HepG2 (cell line): Measurements from ENCODE around the gene INAFM1. TPM values are rescaled to one million over a fixed set of nuclear protein-coding genes. Genes with fewer than 3 reads are reported as not detected.

ENCODE experiments used
- CBX5 ChIP-seq: sonication (generic); formaldehyde crosslinking; IDR thresholded peaks from 2 replicates; pipeline ENCODE4 v1.4.0; 2020; ENCODE audit warnings: missing genetic modification reagents, borderline replicate concordance
- FOSL2 ChIP-seq: sonication (generic); formaldehyde crosslinking; IDR thresholded peaks from 2 replicates; pipeline ENCODE4 v1.4.0; 2020; ENCODE audit warnings: missing genetic modification reagents
- HMG20A ChIP-seq: IDR thresholded peaks from 2 replicates; pipeline ENCODE4 v1.6.1; 2016; ENCODE audit warnings: borderline replicate concordance
- MAF1 ChIP-seq: sonication (generic); formaldehyde crosslinking; IDR thresholded peaks from 2 replicates; pipeline ENCODE4 v1.5.0; 2020; ENCODE audit warnings: missing genetic modification reagents, borderline replicate concordance
- MEIS2 ChIP-seq: sonication (generic); formaldehyde crosslinking; IDR thresholded peaks from 2 replicates; pipeline ENCODE4 v1.9.0; 2021; ENCODE audit warnings: mild to moderate bottlenecking, missing genetic modification reagents
- NFIC ChIP-seq: IDR thresholded peaks from 2 replicates; pipeline ENCODE4 v1.6.1; 2012; ENCODE audit warnings: mild to moderate bottlenecking, low read length, inconsistent platforms
- RAD21 ChIP-seq: fragments of 450-650 bp; formaldehyde crosslinking; IDR thresholded peaks from 2 replicates; pipeline ENCODE4 v1.5.0; 2020; ENCODE audit warnings: mild to moderate bottlenecking
- SAP130 ChIP-seq: IDR thresholded peaks from 2 replicates; pipeline ENCODE4 v1.6.1; 2016; ENCODE audit warnings: low read depth
- SIX1 ChIP-seq: sonication (generic); formaldehyde crosslinking; IDR thresholded peaks from 2 replicates; pipeline ENCODE4 v1.4.0; 2020; ENCODE audit warnings: missing genetic modification reagents, borderline replicate concordance
- SP4 ChIP-seq: sonication (generic); formaldehyde crosslinking; IDR thresholded peaks from 2 replicates; pipeline ENCODE4 v1.8.1; 2023; ENCODE audit warnings: mild to moderate bottlenecking, missing genetic modification reagents
- TBL1XR1 ChIP-seq: fragments of 150-350 bp; IDR thresholded peaks from 2 replicates; pipeline ENCODE4 v1.6.1; 2014; ENCODE audit warnings: borderline replicate concordance, low read length; ENCODE audit not compliant: partially characterized antibody
- ZNF17 ChIP-seq: sonication (generic); formaldehyde crosslinking; IDR thresholded peaks from 2 replicates; pipeline ENCODE4 v1.5.0; 2020; ENCODE audit warnings: mild to moderate bottlenecking, missing genetic modification reagents
- ZNF292 ChIP-seq: sonication (generic); formaldehyde crosslinking; IDR thresholded peaks from 2 replicates; pipeline ENCODE4 v1.8.1; 2022; ENCODE audit warnings: mild to moderate bottlenecking, low read depth, missing genetic modification reagents, borderline replicate concordance
- ZNF484 ChIP-seq: sonication (generic); formaldehyde crosslinking; IDR thresholded peaks from 2 replicates; pipeline ENCODE4 v1.5.1; 2020; ENCODE audit warnings: mild to moderate bottlenecking, low read depth, missing genetic modification reagents, borderline replicate concordance
- ZNF501 ChIP-seq: sonication (generic); formaldehyde crosslinking; IDR thresholded peaks from 2 replicates; pipeline ENCODE4 v1.5.1; 2020; ENCODE audit warnings: mild to moderate bottlenecking, moderate library complexity, missing genetic modification reagents
- ZNF605 ChIP-seq: sonication (generic); formaldehyde crosslinking; IDR thresholded peaks from 2 replicates; pipeline ENCODE4 v1.8.0; 2022; ENCODE audit warnings: mild to moderate bottlenecking, missing genetic modification reagents
- ZNF678 ChIP-seq: sonication (generic); formaldehyde crosslinking; IDR thresholded peaks from 2 replicates; pipeline ENCODE4 v1.4.0; 2020; ENCODE audit warnings: mild to moderate bottlenecking, missing genetic modification reagents
- ZNF891 ChIP-seq: sonication (generic); formaldehyde crosslinking; IDR thresholded peaks from 2 replicates; pipeline ENCODE4 v1.5.0; 2020; ENCODE audit warnings: mild to moderate bottlenecking, missing genetic modification reagents
- polyA plus RNA-seq, 8 experiments: library from polyadenylated mRNA; depleted of rRNA in 3 of 8; stranded (reverse) in 7 of 8; unstranded in 1 of 8; fragments of >200 nt; fragmentation: Illumina TruSeq in 4 of 8; extraction: Trizol in 4 of 8; gene quantifications; 2 replicates each; pipeline versions ENCODE4 v1.2.1 to v1.2.3, GENCODE V29; 2011 to 2016; ENCODE audit warnings: low read depth in 4 of 8, missing spikeins in 1 of 8, mixed read lengths in 1 of 8; ENCODE audit not compliant: insufficient read depth in 1 of 8
- total RNA-seq, 5 experiments: library from RNA; depleted of rRNA; stranded (reverse); fragments of >200 nt; fragmentation: Illumina TruSeq; extraction: Trizol; gene quantifications; 2 replicates each; pipeline ENCODE4 v1.2.3, GENCODE V29; 2016; ENCODE audit warnings: low read depth in 1 of 5
- TF ChIP-seq, protein P1 (sequence below): IDR thresholded peaks from 2 replicates; pipeline ENCODE4 v1.6.1; 2016; ENCODE audit warnings: missing biosample characterization, missing genetic modification reagents, low read depth
- TF ChIP-seq, protein P2 (sequence below): sonication (generic); formaldehyde crosslinking; IDR thresholded peaks from 2 replicates; pipeline ENCODE4 v1.5.0; 2020; ENCODE audit warnings: mild to moderate bottlenecking, low read depth, missing genetic modification reagents, borderline replicate concordance
- TF ChIP-seq, protein P3 (sequence below): sonication (generic); formaldehyde crosslinking; IDR thresholded peaks from 2 replicates; pipeline ENCODE4 v1.4.0; 2020; ENCODE audit warnings: missing genetic modification reagents, low read depth, mild to moderate bottlenecking, borderline replicate concordance
- TF ChIP-seq, protein P4 (sequence below): sonication (generic); formaldehyde crosslinking; IDR thresholded peaks from 2 replicates; pipeline ENCODE4 v1.5.0; 2020; ENCODE audit warnings: missing genetic modification reagents, mild to moderate bottlenecking, borderline replicate concordance
- TF ChIP-seq, protein P5 (sequence below): sonication (generic); formaldehyde crosslinking; IDR thresholded peaks from 2 replicates; pipeline ENCODE4 v1.4.0; 2020; ENCODE audit warnings: missing genetic modification reagents
- TF ChIP-seq, protein P6 (sequence below): sonication (generic); formaldehyde crosslinking; IDR thresholded peaks from 2 replicates; pipeline ENCODE4 v1.4.0; 2020; ENCODE audit warnings: missing genetic modification reagents

The INAFM1 gene
- total and polyA plus RNA-seq, 2 of the 13 experiments (the other 11 are each of a cell fraction or from before 2014, with no cell fraction given), result 0.88 to 1.9 TPM

DNA sequence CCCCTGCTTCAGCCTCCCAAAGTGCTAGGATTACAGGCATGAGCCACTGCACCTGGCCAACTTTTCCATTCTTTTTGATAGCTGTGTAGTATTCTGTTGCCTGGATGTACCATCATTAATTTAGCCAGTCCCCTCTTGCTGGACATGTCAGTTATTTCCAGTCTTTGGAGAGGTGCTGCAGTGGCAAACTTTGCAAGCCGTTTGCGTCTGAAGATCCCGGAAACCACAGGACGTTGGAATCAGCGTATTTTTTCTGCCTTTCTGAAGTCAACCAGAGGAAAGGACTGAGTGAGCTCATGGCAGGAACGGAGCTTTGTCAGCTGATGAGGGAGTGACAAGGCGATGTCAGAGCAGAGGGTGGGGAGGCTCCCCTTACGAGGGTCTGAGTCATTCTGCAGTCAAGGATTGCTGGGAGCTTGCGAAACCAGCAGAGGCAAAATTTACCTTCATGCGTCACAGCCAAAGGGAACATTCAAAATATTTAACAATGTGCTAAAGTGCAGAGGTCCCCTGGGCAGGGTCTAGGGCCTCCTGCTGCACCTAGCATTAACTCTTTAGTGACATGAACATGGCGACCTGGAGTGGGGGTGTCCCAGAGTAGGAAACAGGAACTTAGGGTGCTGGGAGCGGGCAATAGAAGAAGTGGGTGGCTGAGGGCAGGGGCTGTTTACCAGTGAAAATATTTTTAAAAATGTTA lies 40.6 kb downstream of the INAFM1 start (continued):
- TF ChIP-seq ZNF678 (CRISPR knock-in tag) (0 out of 2 replicates have a peak, but pooled peaks have one; percentile 50), NFIC (peak; percentile 80; the same call in 1 of the 2 replicates), ZNF605 (CRISPR knock-in tag) (peak; percentile 61; the same call in 1 of the 2 replicates), TBL1XR1 (peak; percentile 66), CBX5 (CRISPR knock-in tag) (peak; percentile 92; the same call in 1 of the 2 replicates), ZNF484 (CRISPR knock-in tag) (no peak), ZNF292 (CRISPR knock-in tag) (peak; percentile 38; the same call in 1 of the 2 replicates), SIX1 (CRISPR knock-in tag) (peak; percentile 40; the same call in 1 of the 2 replicates), FOSL2 (CRISPR knock-in tag) (peak; percentile 100), MAF1 (0 out of 2 replicates have a peak, but pooled peaks have one; percentile 33), ZNF501 (CRISPR knock-in tag) (peak; percentile 88), MEIS2 (CRISPR knock-in tag) (peak; percentile 96; the same call in 1 of the 2 replicates), ZNF891 (CRISPR knock-in tag) (0 out of 2 replicates have a peak, but pooled peaks have one; percentile 34), HMG20A (CRISPR knock-in tag) (peak; percentile 77; the same call in 1 of the 2 replicates), SP4 (CRISPR knock-in tag) (peak; percentile 71; the same call in 1 of the 2 replicates), ZNF17 (CRISPR knock-in tag) (no peak), SAP130 (CRISPR knock-in tag) (peak; percentile 98), RAD21 (no peak)
- TF ChIP-seq, protein P1, sequence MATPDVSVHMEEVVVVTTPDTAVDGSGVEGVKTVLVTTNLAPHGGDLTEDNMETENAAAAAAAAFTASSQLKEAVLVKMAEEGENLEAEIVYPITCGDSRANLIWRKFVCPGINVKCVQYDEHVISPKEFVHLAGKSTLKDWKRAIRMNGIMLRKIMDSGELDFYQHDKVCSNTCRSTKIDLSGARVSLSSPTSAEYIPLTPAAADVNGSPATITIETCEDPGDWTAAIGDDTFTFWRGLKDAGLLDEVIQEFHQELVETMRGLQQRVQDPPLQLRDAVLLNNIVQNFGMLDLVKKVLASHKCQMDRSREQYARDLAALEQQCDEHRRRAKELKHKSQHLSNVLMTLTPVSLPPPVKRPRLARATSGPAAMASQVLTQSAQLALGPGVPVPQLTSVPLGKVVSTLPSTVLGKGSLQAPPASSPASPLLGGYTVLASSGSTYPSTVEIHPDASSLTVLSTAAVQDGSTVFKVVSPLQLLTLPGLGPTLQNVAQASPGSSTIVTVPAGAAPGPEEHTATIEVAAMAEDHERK (CRISPR knock-in tag), result no peak
- TF ChIP-seq, protein P2, sequence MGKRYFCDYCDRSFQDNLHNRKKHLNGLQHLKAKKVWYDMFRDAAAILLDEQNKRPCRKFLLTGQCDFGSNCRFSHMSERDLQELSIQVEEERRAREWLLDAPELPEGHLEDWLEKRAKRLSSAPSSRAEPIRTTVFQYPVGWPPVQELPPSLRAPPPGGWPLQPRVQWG (CRISPR knock-in tag), result no peak
- TF ChIP-seq, protein P3, sequence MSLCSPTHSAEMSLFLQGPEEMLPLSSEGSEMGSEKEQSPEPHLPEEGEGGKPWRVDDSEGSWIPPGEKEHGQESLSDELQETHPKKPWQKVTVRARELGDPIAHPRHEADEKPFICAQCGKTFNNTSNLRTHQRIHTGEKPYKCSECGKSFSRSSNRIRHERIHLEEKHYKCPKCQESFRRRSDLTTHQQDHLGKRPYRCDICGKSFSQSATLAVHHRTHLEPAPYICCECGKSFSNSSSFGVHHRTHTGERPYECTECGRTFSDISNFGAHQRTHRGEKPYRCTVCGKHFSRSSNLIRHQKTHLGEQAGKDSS (CRISPR knock-in tag), result peak; percentile 67
- TF ChIP-seq, protein P4, sequence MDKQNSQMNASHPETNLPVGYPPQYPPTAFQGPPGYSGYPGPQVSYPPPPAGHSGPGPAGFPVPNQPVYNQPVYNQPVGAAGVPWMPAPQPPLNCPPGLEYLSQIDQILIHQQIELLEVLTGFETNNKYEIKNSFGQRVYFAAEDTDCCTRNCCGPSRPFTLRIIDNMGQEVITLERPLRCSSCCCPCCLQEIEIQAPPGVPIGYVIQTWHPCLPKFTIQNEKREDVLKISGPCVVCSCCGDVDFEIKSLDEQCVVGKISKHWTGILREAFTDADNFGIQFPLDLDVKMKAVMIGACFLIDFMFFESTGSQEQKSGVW (CRISPR knock-in tag), result no peak
- TF ChIP-seq, protein P5, sequence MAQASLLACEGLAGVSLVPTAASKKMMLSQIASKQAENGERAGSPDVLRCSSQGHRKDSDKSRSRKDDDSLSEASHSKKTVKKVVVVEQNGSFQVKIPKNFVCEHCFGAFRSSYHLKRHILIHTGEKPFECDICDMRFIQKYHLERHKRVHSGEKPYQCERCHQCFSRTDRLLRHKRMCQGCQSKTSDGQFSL (CRISPR knock-in tag), result peak; percentile 92
- TF ChIP-seq, protein P6, sequence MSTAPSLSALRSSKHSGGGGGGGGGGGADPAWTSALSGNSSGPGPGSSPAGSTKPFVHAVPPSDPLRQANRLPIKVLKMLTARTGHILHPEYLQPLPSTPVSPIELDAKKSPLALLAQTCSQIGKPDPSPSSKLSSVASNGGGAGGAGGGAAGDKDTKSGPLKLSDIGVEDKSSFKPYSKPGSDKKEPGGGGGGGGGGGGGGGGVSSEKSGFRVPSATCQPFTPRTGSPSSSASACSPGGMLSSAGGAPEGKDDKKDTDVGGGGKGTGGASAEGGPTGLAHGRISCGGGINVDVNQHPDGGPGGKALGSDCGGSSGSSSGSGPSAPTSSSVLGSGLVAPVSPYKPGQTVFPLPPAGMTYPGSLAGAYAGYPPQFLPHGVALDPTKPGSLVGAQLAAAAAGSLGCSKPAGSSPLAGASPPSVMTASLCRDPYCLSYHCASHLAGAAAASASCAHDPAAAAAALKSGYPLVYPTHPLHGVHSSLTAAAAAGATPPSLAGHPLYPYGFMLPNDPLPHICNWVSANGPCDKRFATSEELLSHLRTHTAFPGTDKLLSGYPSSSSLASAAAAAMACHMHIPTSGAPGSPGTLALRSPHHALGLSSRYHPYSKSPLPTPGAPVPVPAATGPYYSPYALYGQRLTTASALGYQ (CRISPR knock-in tag), result peak; percentile 83
